GM18505 (cell line): ENCODE measurements around the gene TMEM51.
"Not testable (repeated sequence)": the region's sequence is repeated elsewhere in the genome, so short reads cannot be mapped to it uniquely, and the experiment has no call there.

Experiments
- ATAC-seq: cut with Tn5 transposase; IDR thresholded peaks from one replicate; pipeline ENCODE4 v1.9.1; 2021; ENCODE audit not compliant: unreplicated experiment
- POLR2A ChIP-seq: IDR thresholded peaks from 4 replicates; pipeline ENCODE4 v1.6.1; 2011; ENCODE audit warnings: borderline replicate concordance; ENCODE audit not compliant: insufficient read depth, insufficient read length; ENCODE audit errors: extremely low read depth

The TMEM51 gene

GRCh38 chr1:15120251-15120945 is 33.1 kb upstream of the TMEM51 start:
- no peak for ATAC-seq
- TF ChIP-seq POLR2A = no peak

GRCh38 chr1:15122331-15122730 is 31.2 kb upstream of the TMEM51 start:
- TF ChIP-seq POLR2A = no peak
- ATAC-seq = no peak

- ATAC-seq = no peak
- no peak for TF ChIP-seq POLR2A
These were observed 30.3 kb upstream of the TMEM51 start for GRCh38 chr1:15123270-15123669.

- no peak for ATAC-seq
- TF ChIP-seq POLR2A = no peak
These were observed 29.6 kb upstream of the TMEM51 start for GRCh38 chr1:15123925-15124324.

- TF ChIP-seq POLR2A = no peak
- ATAC-seq = no peak
These were observed 29.0 kb upstream of the TMEM51 start for GRCh38 chr1:15124362-15125100.

GRCh38 chr1:15125101-15125745 is 28.3 kb upstream of the TMEM51 start:
- no peak for ATAC-seq
- no peak for TF ChIP-seq POLR2A

GRCh38 chr1:15128077-15128476 is 25.5 kb upstream of the TMEM51 start:
- no peak for TF ChIP-seq POLR2A
- no peak for ATAC-seq

GRCh38 chr1:15128520-15129313 is 24.8 kb upstream of the TMEM51 start:
- no peak for ATAC-seq
- TF ChIP-seq POLR2A = no peak

- ATAC-seq = no peak
- no peak for TF ChIP-seq POLR2A
These were observed 23.6 kb upstream of the TMEM51 start for GRCh38 chr1:15129944-15130343.

- TF ChIP-seq POLR2A = no peak
- ATAC-seq = no peak
These were observed 22.9 kb upstream of the TMEM51 start for GRCh38 chr1:15130607-15131006.

- ATAC-seq = no peak
- no peak for TF ChIP-seq POLR2A
These were observed 20.6 kb upstream of the TMEM51 start for GRCh38 chr1:15132965-15133364.

GRCh38 chr1:15134285-15134684 is 19.3 kb upstream of the TMEM51 start:
- TF ChIP-seq POLR2A = no peak
- no peak for ATAC-seq

- not testable (repeated sequence) for ATAC-seq
These were observed 17.9 kb upstream of the TMEM51 start for GRCh38 chr1:15135604-15136003.
